ENCODE results near the gene IL23R. TPM values are rescaled to one million over a fixed set of nuclear protein-coding genes. Genes with fewer than 3 reads are reported as not detected.
"Not testable (repeated sequence)": the region's sequence is repeated elsewhere in the genome, so short reads cannot be mapped to it uniquely, and the experiment has no call there.

Gene IL23R
- total RNA-seq, 1 donor from 2014 or later, result not detected

- Histone ChIP-seq H3K9me3 (replicated peaks) (no peaks in the 10 kb centered on the region), H3K27me3 (ENCODE audit: low read depth) (no peaks in the 10 kb centered on the region), H3K27ac (replicated peaks) (no peak overlapping the region), H3K36me3 (no peaks in the 10 kb centered on the region), H3K4me3 (no peak overlapping the region), H3K4me1 (peaks cover 5% of the 10 kb centered on the region)
- no peak for TF ChIP-seq CTCF (IDR thresholded peaks at IDR 0.05; ENCODE audit: borderline replicate concordance)
- DNase-seq, result no peak
- intact Hi-C loops (cut with micrococcal nuclease), result loop anchor here (10.0 kb wide), 1 partner anchor 379 kb away; no protein-coding TSS in a partner anchor
Observed at GRCh38 chr1:67143966-67144365, 22.3 kb upstream of the IL23R start.

GRCh38 chr1:67144696-67145095, 21.6 kb upstream of the IL23R start:
- H3K9me3 ChIP-seq (replicated peaks), result no peaks in the 10 kb centered on the region
- no peak for DNase-seq
- no peak for TF ChIP-seq CTCF (IDR thresholded peaks at IDR 0.05; ENCODE audit: borderline replicate concordance)
- H3K4me3 ChIP-seq, result no peak overlapping the region
- H3K4me1 ChIP-seq, result peaks cover 10% of the 10 kb centered on the region
- intact Hi-C loops (cut with micrococcal nuclease), result loop anchor here (5.0 to 10.0 kb wide), 2 partner anchors 152 to 380 kb away; no protein-coding TSS in a partner anchor
- no peak overlapping the region for H3K27ac ChIP-seq (replicated peaks)
- no peaks in the 10 kb centered on the region for H3K27me3 ChIP-seq (ENCODE audit: low read depth)
- H3K36me3 ChIP-seq, result no peaks in the 10 kb centered on the region

DNA sequence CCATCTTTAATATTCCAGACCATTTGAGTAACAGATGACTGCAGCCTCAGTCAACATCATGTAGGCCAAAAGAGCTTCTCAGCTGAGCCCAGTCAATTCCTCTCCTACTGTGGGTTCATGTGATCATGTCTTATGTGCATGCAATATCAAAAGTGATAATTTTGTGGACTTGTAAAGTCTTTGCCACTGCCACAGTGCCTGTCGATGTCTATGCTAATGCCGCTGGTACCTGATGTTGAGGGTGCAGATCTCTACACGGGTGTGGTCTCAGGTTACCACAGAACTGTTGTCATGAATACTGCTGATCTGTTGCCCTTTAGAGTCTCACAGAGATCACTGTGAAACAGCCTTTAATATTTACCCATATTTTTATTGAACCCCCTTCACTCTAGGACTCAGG, 20.2 kb upstream of the IL23R start:
- H3K27ac ChIP-seq (replicated peaks), result no peak overlapping the region
- no peak for TF ChIP-seq CTCF (IDR thresholded peaks at IDR 0.05; ENCODE audit: borderline replicate concordance)
- intact Hi-C loops (cut with micrococcal nuclease), result loop anchor here (5.0 to 10.0 kb wide), 2 partner anchors 154 to 381 kb away; no protein-coding TSS in a partner anchor

DNA sequence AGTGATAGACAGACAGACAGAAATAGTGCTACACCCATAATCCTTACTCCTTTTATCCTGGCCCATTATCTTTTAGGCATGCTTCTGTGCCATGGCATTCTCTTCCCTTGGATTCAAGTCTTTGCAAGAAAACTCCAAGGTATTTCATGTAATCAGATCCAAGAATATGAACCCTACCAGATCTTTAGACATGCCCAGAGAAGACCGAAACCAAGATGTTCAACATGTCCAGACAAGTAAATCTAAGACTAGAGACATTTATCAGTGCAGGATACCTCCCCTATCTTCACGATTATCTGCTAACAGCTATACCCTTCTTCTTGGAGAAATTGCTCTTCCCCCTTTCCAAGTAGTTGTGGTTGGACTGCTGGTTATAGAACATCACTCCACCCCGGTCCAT, 19.7 kb upstream of the IL23R start:
- Histone ChIP-seq H3K36me3 (no peaks in the 10 kb centered on the region), H3K27ac (replicated peaks) (no peak overlapping the region), H3K9me3 (replicated peaks) (no peaks in the 10 kb centered on the region), H3K27me3 (ENCODE audit: low read depth) (no peaks in the 10 kb centered on the region), H3K4me1 (peaks cover 10% of the 10 kb centered on the region), H3K4me3 (no peak overlapping the region)
- intact Hi-C loops (cut with micrococcal nuclease), result loop anchor here (5.0 to 10.0 kb wide), 2 partner anchors 154 to 382 kb away; no protein-coding TSS in a partner anchor
- TF ChIP-seq CTCF (IDR thresholded peaks at IDR 0.05; ENCODE audit: borderline replicate concordance), result no peak
- DNase-seq, result no peak

More for the DNA sequence above, 20.2 kb upstream of the IL23R start:
- H3K36me3 ChIP-seq, result no peaks in the 10 kb centered on the region
- DNase-seq, result no peak
- peaks cover 10% of the 10 kb centered on the region for H3K4me1 ChIP-seq
- H3K27me3 ChIP-seq (ENCODE audit: low read depth), result no peaks in the 10 kb centered on the region
- no peaks in the 10 kb centered on the region for H3K9me3 ChIP-seq (replicated peaks)
- no peak overlapping the region for H3K4me3 ChIP-seq

- peaks cover 10% of the 10 kb centered on the region for H3K4me1 ChIP-seq
- intact Hi-C loops (cut with micrococcal nuclease), result loop anchor here (5.0 to 10.0 kb wide), 2 partner anchors 156 to 383 kb away; no protein-coding TSS in a partner anchor
Observed at GRCh38 chr1:67147973-67148372, 18.3 kb upstream of the IL23R start.

DNA sequence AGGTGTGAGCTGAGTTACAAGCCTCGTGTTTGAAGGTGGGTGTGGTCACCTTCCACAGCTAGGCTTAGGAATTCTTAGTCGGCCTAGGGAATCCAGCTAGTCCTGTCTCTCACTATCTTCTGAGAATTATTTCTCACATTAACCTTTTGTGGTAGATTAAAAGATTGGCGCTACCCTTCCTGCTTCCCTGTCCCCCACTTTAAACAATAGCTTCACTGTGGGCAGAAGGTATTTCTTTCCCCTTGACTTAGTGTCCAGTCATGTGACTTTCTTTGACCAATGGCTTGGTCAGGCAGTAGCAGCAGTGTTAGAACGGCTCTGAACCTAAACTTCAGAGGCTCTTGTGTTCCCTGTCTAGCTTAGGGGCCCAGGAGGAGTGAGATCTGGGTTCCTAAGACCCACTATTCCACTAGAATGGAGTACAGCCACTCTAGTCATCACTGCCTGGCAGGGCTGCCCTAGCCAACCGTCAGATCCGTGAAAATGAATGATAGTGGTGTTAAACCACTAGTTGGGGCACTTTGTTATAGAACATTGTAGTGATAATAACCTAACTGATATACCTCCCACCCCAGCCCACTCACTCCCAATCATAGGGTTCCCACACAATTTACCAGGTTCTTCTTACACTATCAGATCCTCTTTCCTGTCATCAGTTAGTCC, 17.6 kb upstream of the IL23R start:
- peaks cover 10% of the 10 kb centered on the region for H3K4me1 ChIP-seq
- H3K27me3 ChIP-seq (ENCODE audit: low read depth), result peaks cover 4% of the 10 kb centered on the region
- H3K27ac ChIP-seq (replicated peaks), result no peak overlapping the region
- TF ChIP-seq CTCF (IDR thresholded peaks at IDR 0.05; ENCODE audit: borderline replicate concordance), result no peak
- no peak overlapping the region for H3K4me3 ChIP-seq
- no peak for DNase-seq
- intact Hi-C loops (cut with micrococcal nuclease), result loop anchor here (5.0 to 10.0 kb wide), 2 partner anchors 156 to 384 kb away; no protein-coding TSS in a partner anchor
- H3K36me3 ChIP-seq, result no peaks in the 10 kb centered on the region
- H3K9me3 ChIP-seq (replicated peaks), result no peaks in the 10 kb centered on the region

More at GRCh38 chr1:67147973-67148372, 18.3 kb upstream of the IL23R start:
- H3K27ac ChIP-seq (replicated peaks); H3K36me3 ChIP-seq; H3K27me3 ChIP-seq (ENCODE audit: low read depth); H3K4me3 ChIP-seq; H3K9me3 ChIP-seq (replicated peaks); DNase-seq: not testable (repeated sequence)

Measured in left ventricle myocardium inferior (tissue), 1 donor.